Head of caudate nucleus (tissue), 42 donors: ENCODE measurements around the gene FAM98C.

Experiments
- DNase-seq, 42 donors: peaks; one replicate each; pipeline versions ENCODE4 v3.0.0 to v3.0.0-alpha.2; 2020 to 2021; ENCODE audit warnings: mixed read lengths in 7 of 42
- intact Hi-C: fragments of 100-400 bp; cut with DNase I; formaldehyde crosslinking; loops from one replicate; pipeline ENCODE4 v1.15.0; 2022

The FAM98C gene

DNA sequence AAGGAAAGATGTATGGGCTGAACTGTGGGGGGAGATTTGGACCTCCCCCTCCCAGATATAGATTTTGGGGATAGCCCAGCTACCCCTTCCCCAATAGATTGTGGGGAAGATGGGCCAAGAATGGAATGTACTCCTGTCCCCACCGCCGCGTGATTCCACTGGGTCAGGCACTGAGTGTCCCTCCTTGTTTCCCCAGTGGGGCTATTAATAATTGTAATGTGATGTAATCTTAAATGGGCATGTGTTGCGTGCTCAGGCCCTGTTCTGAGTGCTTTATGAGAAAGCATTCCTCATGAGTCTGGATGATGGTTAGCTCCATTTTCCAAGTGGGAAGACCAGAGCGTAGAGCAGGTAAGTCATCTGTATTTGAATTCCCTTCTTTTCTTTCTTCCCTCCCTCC, 27.1 kb upstream of the FAM98C start:
- no peak for DNase-seq
- intact Hi-C loops: no loop called here

DNA sequence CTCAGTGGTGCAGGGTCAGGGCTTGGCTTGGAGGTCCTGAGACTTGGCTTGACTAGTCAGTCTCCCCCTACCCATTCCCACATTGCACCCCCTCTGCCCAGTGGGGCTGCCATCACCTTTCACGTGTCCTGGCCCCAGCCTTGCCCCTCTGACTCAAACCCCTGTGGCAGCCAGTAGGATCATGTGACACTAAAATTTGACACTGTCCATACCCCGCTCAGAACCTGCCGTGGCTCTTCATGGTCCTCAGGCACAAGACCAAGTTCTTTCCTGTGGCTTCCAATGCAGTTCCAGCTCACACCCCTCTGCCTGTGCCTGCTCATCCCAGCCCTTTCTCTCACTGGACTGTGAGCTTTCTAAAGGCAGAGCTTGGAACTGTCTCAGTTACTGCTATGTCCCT, 26.3 kb upstream of the FAM98C start:
- no peak for DNase-seq
- intact Hi-C loops: no loop called here

DNA sequence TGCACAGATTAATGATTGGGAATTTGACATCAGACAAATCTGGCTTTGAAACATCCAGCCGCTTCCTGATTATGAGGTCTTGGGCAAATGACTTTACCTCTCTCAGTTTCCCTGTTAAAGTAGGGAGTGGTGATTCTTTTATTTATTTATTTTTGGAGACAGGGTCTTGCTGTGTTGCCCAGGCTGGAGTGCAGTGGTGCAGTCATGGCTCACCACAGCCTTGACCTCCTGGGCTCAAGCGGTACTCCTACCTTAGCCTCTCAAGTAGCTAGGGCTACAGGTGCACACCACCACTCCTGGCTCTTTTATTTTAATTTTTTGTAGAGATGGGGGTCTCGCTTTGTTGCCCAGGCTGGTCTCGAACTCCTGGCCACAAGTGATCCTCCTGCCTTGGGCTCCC, 25.8 kb upstream of the FAM98C start:
- DNase-seq: no peak
- intact Hi-C loops: no loop called here

DNA sequence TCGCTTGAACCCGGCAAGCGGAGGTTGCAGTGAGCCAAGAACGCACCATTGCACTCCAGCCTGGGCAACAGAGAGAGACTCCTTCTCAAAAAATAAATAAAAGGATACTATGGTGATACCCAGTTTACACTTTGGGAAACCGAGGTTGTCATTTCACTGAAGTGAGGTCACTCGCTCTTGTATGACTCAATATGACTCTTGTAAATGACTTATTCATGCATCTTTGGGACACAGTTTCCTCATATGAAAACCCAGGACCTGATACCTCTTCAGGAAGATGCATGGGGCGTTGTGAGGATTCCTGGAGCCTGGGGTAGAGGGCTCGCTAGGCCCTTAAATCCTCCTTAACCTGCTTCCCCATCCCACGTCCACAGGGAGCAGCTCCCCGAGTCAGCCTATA, 24.0 kb upstream of the FAM98C start:
- no peak for DNase-seq
- intact Hi-C loops: no loop called here

GRCh38 chr19:38381138-38381537, 21.8 kb upstream of the FAM98C start:
- intact Hi-C loops: no loop called here
- DNase-seq: no peak

DNA sequence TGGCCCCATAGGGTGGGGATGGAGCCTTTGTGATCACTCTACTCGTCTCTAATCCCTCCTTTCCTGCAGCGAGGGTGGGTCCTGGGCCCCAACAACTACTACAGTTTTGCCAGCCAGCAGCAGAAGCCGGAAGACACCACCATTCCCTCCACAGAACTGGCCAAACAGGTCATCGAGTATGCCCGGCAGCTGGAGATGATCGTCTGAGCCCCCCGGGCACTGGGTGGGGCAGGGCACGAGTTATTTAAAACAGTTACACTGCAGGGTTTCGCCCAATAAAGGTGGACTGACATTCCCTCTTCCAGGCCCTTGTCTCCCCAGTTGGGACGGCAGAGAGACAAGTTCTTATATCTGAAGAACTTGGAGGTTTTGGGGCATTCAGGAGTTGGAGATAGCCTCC, 19.7 kb upstream of the FAM98C start:
- intact Hi-C loops: no loop called here
- no peak for DNase-seq

- no peak for DNase-seq
- intact Hi-C loops: no loop called here
Measured at GRCh38 chr19:38383743-38384142, 19.1 kb upstream of the FAM98C start.

GRCh38 chr19:38384209-38385027, 18.5 kb upstream of the FAM98C start:
- no peak for DNase-seq
- intact Hi-C loops: no loop called here

- intact Hi-C loops: no loop called here
- DNase-seq: no peak
Measured at GRCh38 chr19:38385057-38385803, 17.7 kb upstream of the FAM98C start.

GRCh38 chr19:38385804-38386257, 17.1 kb upstream of the FAM98C start:
- intact Hi-C loops: no loop called here
- no peak for DNase-seq

DNA sequence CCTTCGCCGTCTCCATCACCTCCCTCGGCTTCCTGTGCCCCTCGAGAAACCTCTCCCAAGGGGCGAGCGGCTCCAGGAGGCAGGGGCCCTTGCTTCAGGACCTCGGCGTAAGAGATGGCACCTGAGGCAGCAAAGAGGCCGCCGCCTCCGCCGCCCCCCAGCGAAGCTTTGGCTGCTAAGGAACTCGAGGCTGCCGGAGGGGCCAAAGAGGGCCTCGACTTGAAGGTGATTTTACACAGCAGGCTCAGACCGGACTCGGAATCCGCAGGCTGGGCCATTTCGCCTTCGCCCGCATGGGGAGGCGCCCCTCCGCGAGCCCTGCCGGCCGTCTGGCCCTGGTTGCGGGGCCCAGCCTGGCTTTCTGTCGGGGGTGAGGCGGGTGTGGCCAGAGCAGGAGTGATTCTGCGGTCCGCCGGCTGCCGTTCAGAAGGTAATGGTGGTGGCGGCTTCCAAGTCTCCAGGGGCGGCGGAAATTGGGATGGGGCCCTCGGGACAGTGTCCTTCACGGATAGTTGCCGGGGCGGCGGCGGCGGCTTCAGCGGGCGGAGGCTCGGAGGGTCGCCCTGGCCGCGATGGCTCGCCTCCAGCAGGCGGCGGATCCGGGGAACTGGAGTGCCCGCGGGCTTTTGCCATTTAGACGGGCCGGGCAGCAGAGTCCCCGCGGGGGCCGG, 16.5 kb upstream of the FAM98C start:
- no peak for DNase-seq
- intact Hi-C loops: no loop called here

GRCh38 chr19:38386971-38387549, 15.8 kb upstream of the FAM98C start:
- intact Hi-C loops: no loop called here
- peak in 3 of 42 donors; percentile 13 to 45 (median 29) for DNase-seq

GRCh38 chr19:38387550-38388348, 15.1 kb upstream of the FAM98C start, which contains the start of gene GGN:
GGN (minus strand) TSS chr19:38388034; CDS start chr19:38387261, 773 bp downstream.
- DNase-seq: peak; percentile 63 to 95 (median 84)

GRCh38 chr19:38388349-38389100, 14.4 kb upstream of the FAM98C start, which contains the start of gene SPRED3:
SPRED3 (plus strand) TSS chr19:38388697; CDS start chr19:38390303, 1,606 bp downstream.
- peak in 41 of 42 donors; percentile 9 to 82 (median 58) for DNase-seq
- intact Hi-C loops: no loop called here

More at GRCh38 chr19:38387550-38388348, 15.1 kb upstream of the FAM98C start, which contains the start of gene GGN:
- intact Hi-C loops: no loop called here

- DNase-seq: peak in 26 of 42 donors; percentile 16 to 68 (median 31)
- intact Hi-C loops: no loop called here
Measured at GRCh38 chr19:38389101-38389925, 13.6 kb upstream of the FAM98C start.

- no peak for DNase-seq
- intact Hi-C loops: no loop called here
Measured at GRCh38 chr19:38389957-38390924, 12.7 kb upstream of the FAM98C start.
